K562 (cell line): ENCODE data around the gene PUSL1. TPM values are rescaled to one million over a fixed set of nuclear protein-coding genes. Genes with fewer than 3 reads are reported as not detected.

Experiments used
- DACH1 ChIP-seq: fragments of 450-650 bp; IDR thresholded peaks from 2 replicates; pipeline ENCODE4 v1.6.1; 2018; ENCODE audit not compliant: partially characterized antibody
- HDAC2 ChIP-seq: fragments of 450-650 bp; IDR thresholded peaks from 2 replicates; pipeline ENCODE4 v1.6.1; 2016; ENCODE audit warnings: mild to moderate bottlenecking
- IRF2 ChIP-seq: sonication (generic); formaldehyde crosslinking; IDR thresholded peaks from 2 replicates; pipeline ENCODE4 v1.8.1; 2022; ENCODE audit warnings: mild to moderate bottlenecking, missing genetic modification reagents
- KAT2B ChIP-seq: IDR thresholded peaks from one replicate; pipeline ENCODE4 v1.6.1; 2012; ENCODE audit warnings: low read depth, mild to moderate bottlenecking, control low read depth, inconsistent platforms, low read length, moderate library complexity
- L3MBTL2 ChIP-seq: fragments of 450-650 bp; IDR thresholded peaks from 2 replicates; pipeline ENCODE4 v1.6.1; 2016; ENCODE audit warnings: mild to moderate bottlenecking, moderate library complexity
- MAZ ChIP-seq, 2 experiments: fragments of 450-650 bp in 1 of 2; sonication (generic) in 1 of 2; formaldehyde crosslinking; IDR thresholded peaks in 1 of 2; conservative IDR thresholded peaks in 1 of 2; 2 replicates each; pipeline versions ENCODE4 v1.4.0 to v1.5.0; 2020; ENCODE audit warnings: mild to moderate bottlenecking in 1 of 2, missing genetic modification reagents in 1 of 2
- POLR2B ChIP-seq: fragments of 450-650 bp; IDR thresholded peaks from 2 replicates; pipeline ENCODE4 v1.6.1; 2018; ENCODE audit warnings: low read depth; ENCODE audit not compliant: partially characterized antibody
- SIN3B ChIP-seq: fragments of 450-650 bp; IDR thresholded peaks from 2 replicates; pipeline ENCODE4 v1.6.1; 2017; ENCODE audit warnings: low read depth, mild to moderate bottlenecking, moderate library complexity
- SP1 ChIP-seq: sonication (generic); formaldehyde crosslinking; IDR thresholded peaks from 2 replicates; pipeline ENCODE4 v1.8.1; 2022; ENCODE audit warnings: mild to moderate bottlenecking, missing genetic modification reagents
- THRA ChIP-seq: fragments of 450-650 bp; IDR thresholded peaks from 2 replicates; pipeline ENCODE4 v1.6.1; 2017; ENCODE audit warnings: mild to moderate bottlenecking, moderate library complexity
- U2AF1 ChIP-seq: fragments of 200-400 bp; formaldehyde crosslinking; optimal IDR thresholded peaks from 2 replicates; pipeline ENCODE3; 2017; ENCODE audit warnings: mild to moderate bottlenecking, low read depth, low read length, moderate library complexity
- ZNF263 ChIP-seq: sonication (generic); formaldehyde crosslinking; IDR thresholded peaks from 2 replicates; pipeline ENCODE4 v1.8.0; 2022; ENCODE audit warnings: mild to moderate bottlenecking, missing genetic modification reagents, borderline replicate concordance
- ZNF507 ChIP-seq: conservative IDR thresholded peaks from 2 replicates; pipeline ENCODE4 v1.6.1; 2017; ENCODE audit warnings: missing genetic modification characterization, missing compliant biosample characterization
- polyA plus RNA-seq, 8 experiments: library from polyadenylated mRNA; depleted of rRNA in 4 of 8; stranded (reverse) in 5 of 8; unstranded in 3 of 8; fragments of >200 nt; fragmentation: Nextera tagmentation in 2 of 8; fragmentation: Illumina TruSeq in 1 of 8; extraction: Ambion mirVana in 2 of 8; extraction: Trizol in 1 of 8; gene quantifications; 2 replicates each; pipeline versions ENCODE4 v1.2.1 to v1.2.3, GENCODE V29; 2011 to 2014; ENCODE audit warnings: inconsistent platforms in 1 of 8, missing spikeins in 1 of 8
- total RNA-seq, 7 experiments: library from RNA; depleted of rRNA in 6 of 7; stranded (reverse); fragments of >200 nt in 6 of 7; fragmentation: Illumina TruSeq in 2 of 7; extraction: Trizol in 2 of 7; gene quantifications; 2 replicates each; pipeline versions ENCODE4 v1.2.1 to v1.2.3, GENCODE V29; 2011 to 2021; ENCODE audit warnings: low replicate concordance in 1 of 7
- TF ChIP-seq, protein P1 (sequence below), 2 experiments: fragments of 450-650 bp in 1 of 2; sonication (generic) in 1 of 2; formaldehyde crosslinking in 1 of 2; IDR thresholded peaks; 2 replicates each; pipeline versions ENCODE4 v1.7.1 to v1.9.0; 2016 to 2022; ENCODE audit warnings: inconsistent platforms in 1 of 2, mild to moderate bottlenecking in 1 of 2, missing genetic modification reagents in 1 of 2
- TF ChIP-seq, protein P2 (sequence below): conservative IDR thresholded peaks from 2 replicates; pipeline ENCODE4 v1.6.1; 2011; ENCODE audit warnings: low read depth, mild to moderate bottlenecking, low read length; ENCODE audit not compliant: control insufficient read depth

PUSL1 gene
- total and polyA plus RNA-seq, 9 of the 15 experiments (the other 6 are each of a cell fraction or from before 2014, with no cell fraction given): 0.62 to 86.9 (median 13.6) TPM

- TF ChIP-seq, protein P1, sequence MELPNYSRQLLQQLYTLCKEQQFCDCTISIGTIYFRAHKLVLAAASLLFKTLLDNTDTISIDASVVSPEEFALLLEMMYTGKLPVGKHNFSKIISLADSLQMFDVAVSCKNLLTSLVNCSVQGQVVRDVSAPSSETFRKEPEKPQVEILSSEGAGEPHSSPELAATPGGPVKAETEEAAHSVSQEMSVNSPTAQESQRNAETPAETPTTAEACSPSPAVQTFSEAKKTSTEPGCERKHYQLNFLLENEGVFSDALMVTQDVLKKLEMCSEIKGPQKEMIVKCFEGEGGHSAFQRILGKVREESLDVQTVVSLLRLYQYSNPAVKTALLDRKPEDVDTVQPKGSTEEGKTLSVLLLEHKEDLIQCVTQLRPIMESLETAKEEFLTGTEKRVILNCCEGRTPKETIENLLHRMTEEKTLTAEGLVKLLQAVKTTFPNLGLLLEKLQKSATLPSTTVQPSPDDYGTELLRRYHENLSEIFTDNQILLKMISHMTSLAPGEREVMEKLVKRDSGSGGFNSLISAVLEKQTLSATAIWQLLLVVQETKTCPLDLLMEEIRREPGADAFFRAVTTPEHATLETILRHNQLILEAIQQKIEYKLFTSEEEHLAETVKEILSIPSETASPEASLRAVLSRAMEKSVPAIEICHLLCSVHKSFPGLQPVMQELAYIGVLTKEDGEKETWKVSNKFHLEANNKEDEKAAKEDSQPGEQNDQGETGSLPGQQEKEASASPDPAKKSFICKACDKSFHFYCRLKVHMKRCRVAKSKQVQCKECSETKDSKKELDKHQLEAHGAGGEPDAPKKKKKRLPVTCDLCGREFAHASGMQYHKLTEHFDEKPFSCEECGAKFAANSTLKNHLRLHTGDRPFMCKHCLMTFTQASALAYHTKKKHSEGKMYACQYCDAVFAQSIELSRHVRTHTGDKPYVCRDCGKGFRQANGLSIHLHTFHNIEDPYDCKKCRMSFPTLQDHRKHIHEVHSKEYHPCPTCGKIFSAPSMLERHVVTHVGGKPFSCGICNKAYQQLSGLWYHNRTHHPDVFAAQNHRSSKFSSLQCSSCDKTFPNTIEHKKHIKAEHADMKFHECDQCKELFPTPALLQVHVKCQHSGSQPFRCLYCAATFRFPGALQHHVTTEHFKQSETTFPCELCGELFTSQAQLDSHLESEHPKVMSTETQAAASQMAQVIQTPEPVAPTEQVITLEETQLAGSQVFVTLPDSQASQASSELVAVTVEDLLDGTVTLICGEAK (IDR thresholded peaks at IDR 0.05): peak; percentile 95
- TF ChIP-seq, protein P1 (CRISPR knock-in tag; IDR thresholded peaks at IDR 0.05): no peak
- TF ChIP-seq MAZ (CRISPR knock-in tag; conservative IDR thresholded peaks at IDR 0.05 in 1 of 2, IDR thresholded peaks at IDR 0.05 in 1 of 2): peak; percentile 85 to 93
- peak; percentile 91 for TF ChIP-seq SIN3B
- no peak for TF ChIP-seq THRA
- TF ChIP-seq SP1: peak; percentile 60
- no peak for TF ChIP-seq ZNF507 (tag)
- TF ChIP-seq U2AF1: peak; percentile 84
- TF ChIP-seq IRF2 (CRISPR knock-in tag): no peak
- TF ChIP-seq, protein P2, sequence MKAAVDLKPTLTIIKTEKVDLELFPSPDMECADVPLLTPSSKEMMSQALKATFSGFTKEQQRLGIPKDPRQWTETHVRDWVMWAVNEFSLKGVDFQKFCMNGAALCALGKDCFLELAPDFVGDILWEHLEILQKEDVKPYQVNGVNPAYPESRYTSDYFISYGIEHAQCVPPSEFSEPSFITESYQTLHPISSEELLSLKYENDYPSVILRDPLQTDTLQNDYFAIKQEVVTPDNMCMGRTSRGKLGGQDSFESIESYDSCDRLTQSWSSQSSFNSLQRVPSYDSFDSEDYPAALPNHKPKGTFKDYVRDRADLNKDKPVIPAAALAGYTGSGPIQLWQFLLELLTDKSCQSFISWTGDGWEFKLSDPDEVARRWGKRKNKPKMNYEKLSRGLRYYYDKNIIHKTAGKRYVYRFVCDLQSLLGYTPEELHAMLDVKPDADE: 0 out of 2 replicates have a peak, but pooled peaks have one; percentile 25
- TF ChIP-seq ZNF263: peak; percentile 48; the same call in 1 of the 2 replicates
- TF ChIP-seq KAT2B: no peak
- TF ChIP-seq DACH1: no peak
- TF ChIP-seq L3MBTL2: peak; percentile 62; the same call in 1 of the 2 replicates
- TF ChIP-seq POLR2B: peak; percentile 66
- TF ChIP-seq HDAC2: 0 out of 2 replicates have a peak, but pooled peaks have one; percentile 51
These were observed 34.7 kb upstream of the PUSL1 start, which contains the start of gene UBE2J2 (continued) for GRCh38 chr1:1273512-1274298.
